ENCODE results near the gene ANK3. TPM values are rescaled to one million over a fixed set of nuclear protein-coding genes. Genes with fewer than 3 reads are reported as not detected.

The ANK3 gene
- total RNA-seq, 2 experiments from 2014 or later, result 60.5 to 61.9 TPM

DNA sequence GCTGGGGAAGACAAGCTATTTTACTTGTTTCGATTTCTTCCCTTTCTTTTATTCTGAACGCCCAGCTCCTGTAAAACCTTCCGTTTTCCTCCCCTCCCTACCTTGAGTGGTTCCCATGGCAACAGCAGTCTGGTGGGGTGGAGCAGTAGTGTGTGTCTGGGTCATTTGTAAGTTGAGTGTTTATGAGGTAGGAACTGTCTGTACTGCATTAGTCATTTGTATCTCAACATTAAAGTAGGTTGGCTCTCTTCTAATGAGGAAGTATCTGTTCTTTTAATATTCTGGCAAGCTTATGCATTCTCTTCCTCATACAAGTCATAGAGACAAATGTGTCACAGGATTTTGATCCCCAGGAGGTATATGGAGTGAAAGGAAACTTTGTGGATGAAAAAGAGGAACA is 398.0 kb downstream of the ANK3 start:
- no peak overlapping the region for H3K27ac Mint-ChIP-seq
- no peak overlapping the region for H3K27ac ChIP-seq (ENCODE audit: low read depth in 1 of 2, low read length in 2 of 2)
- intact Hi-C loops (cut with DNase I, micrococcal nuclease), result no loop called here
- H3K9me3 Mint-ChIP-seq, result no peaks in the 10 kb centered on the region
- no peaks in the 10 kb centered on the region for H3K9me3 ChIP-seq (ENCODE audit: control insufficient read depth in 1 of 2, insufficient read depth in 1 of 2, low read length in 2 of 2)
- ATAC-seq (ENCODE audit: poor library complexity) (no peak), DNase-seq (peak in 3 of 14 experiments; percentile 30 to 60 (median 39))
- ChIA-PET CTCF (interaction anchor here (1.5 kb wide), 1 partner anchor 23 kb away, joined by 4 read pairs; no protein-coding TSS in a partner anchor), POLR2A (no interaction called here)
- peaks cover 6% of the 10 kb centered on the region for H3K4me1 Mint-ChIP-seq (ENCODE audit: low read depth)
- no peaks in the 10 kb centered on the region for H3K4me1 ChIP-seq (ENCODE audit: insufficient read depth, low read length)
- H3K36me3 ChIP-seq (ENCODE audit: insufficient read depth, low read length), result no peaks in the 10 kb centered on the region
- no peak overlapping the region for H3K4me3 ChIP-seq (ENCODE audit: low read length)
- peak overlapping the region; percentile 31 for H3K4me3 Mint-ChIP-seq
- TF ChIP-seq, protein P1, sequence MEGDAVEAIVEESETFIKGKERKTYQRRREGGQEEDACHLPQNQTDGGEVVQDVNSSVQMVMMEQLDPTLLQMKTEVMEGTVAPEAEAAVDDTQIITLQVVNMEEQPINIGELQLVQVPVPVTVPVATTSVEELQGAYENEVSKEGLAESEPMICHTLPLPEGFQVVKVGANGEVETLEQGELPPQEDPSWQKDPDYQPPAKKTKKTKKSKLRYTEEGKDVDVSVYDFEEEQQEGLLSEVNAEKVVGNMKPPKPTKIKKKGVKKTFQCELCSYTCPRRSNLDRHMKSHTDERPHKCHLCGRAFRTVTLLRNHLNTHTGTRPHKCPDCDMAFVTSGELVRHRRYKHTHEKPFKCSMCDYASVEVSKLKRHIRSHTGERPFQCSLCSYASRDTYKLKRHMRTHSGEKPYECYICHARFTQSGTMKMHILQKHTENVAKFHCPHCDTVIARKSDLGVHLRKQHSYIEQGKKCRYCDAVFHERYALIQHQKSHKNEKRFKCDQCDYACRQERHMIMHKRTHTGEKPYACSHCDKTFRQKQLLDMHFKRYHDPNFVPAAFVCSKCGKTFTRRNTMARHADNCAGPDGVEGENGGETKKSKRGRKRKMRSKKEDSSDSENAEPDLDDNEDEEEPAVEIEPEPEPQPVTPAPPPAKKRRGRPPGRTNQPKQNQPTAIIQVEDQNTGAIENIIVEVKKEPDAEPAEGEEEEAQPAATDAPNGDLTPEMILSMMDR (IDR thresholded peaks at IDR 0.05), result no peak
- H3K36me3 Mint-ChIP-seq (ENCODE audit: low read depth), result no peaks in the 10 kb centered on the region
- peaks cover 38% of the 10 kb centered on the region for H3K27me3 Mint-ChIP-seq
- peaks cover 0 to 2% of the 10 kb centered on the region in 2 experiments for H3K27me3 ChIP-seq (ENCODE audit: control insufficient read depth in 1 of 2, insufficient read depth in 2 of 2, low read length in 2 of 2)

DNA sequence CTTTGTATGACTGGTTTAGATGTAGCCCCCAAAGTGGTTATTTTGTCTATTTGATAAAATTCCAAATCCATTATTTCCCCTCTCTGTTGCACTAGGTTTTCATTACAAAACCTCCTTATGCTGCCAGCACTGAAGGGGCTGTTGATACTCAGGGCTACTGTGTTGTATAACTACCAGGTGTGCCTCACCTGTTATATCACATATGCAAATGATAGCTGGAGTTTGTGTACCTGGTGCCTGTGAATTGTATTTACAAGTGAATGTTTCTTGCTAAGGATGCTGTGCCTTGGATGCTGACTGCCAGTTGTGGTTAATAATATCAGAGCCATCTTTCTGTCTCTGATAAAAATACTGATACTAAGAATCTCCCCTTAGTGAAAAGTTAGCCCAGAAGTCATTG is 398.6 kb downstream of the ANK3 start:
- peaks cover 38% of the 10 kb centered on the region for H3K27me3 Mint-ChIP-seq
- ChIA-PET CTCF (no interaction called here), POLR2A (no interaction called here)
- Histone ChIP-seq H3K9me3 (ENCODE audit: control insufficient read depth in 1 of 2, insufficient read depth in 1 of 2, low read length in 2 of 2) (no peaks in the 10 kb centered on the region), H3K27me3 (ENCODE audit: control insufficient read depth in 1 of 2, insufficient read depth in 2 of 2, low read length in 2 of 2) (peaks cover 0 to 2% of the 10 kb centered on the region in 2 experiments), H3K36me3 (ENCODE audit: insufficient read depth, low read length) (no peaks in the 10 kb centered on the region), H3K4me1 (ENCODE audit: insufficient read depth, low read length) (no peaks in the 10 kb centered on the region), H3K27ac (ENCODE audit: low read depth in 1 of 2, low read length in 2 of 2) (no peak overlapping the region), H3K4me3 (ENCODE audit: low read length) (no peak overlapping the region)
- H3K4me3 Mint-ChIP-seq, result no peak overlapping the region
- ATAC-seq (ENCODE audit: poor library complexity) (no peak), DNase-seq (no peak)
- H3K27ac Mint-ChIP-seq, result no peak overlapping the region
- TF ChIP-seq, protein P1 (IDR thresholded peaks at IDR 0.05), result no peak
- no peaks in the 10 kb centered on the region for H3K36me3 Mint-ChIP-seq (ENCODE audit: low read depth)
- H3K4me1 Mint-ChIP-seq (ENCODE audit: low read depth), result peaks cover 6% of the 10 kb centered on the region
- intact Hi-C loops (cut with DNase I, micrococcal nuclease), result no loop called here
- no peaks in the 10 kb centered on the region for H3K9me3 Mint-ChIP-seq

DNA sequence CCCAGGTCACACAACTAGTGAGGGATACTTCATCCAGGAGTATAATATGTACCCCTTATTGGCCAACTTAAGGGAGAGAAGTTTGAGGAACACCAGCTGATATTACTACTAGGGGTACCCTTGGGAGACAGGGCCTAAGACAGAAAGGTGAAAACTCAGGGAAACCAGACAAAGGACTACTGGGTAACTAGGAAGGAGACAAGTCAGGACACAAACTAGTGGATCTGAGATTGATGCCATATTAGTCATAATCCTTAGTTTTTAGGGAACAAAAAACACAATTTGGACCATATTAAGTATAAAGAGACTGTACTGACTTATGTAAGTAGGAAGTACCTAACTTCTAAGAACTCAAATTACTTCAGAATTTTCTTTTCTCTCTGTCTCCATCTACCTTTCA is 404.0 kb downstream of the ANK3 start:
- no peak for ATAC-seq (ENCODE audit: poor library complexity)
- peaks cover 0 to 2% of the 10 kb centered on the region in 2 experiments for H3K27me3 ChIP-seq (ENCODE audit: control insufficient read depth in 1 of 2, insufficient read depth in 2 of 2, low read length in 2 of 2)
- no peak overlapping the region for H3K4me3 Mint-ChIP-seq
- POLR2A ChIA-PET, result no interaction called here
- intact Hi-C loops (cut with DNase I, micrococcal nuclease), result no loop called here
- H3K27ac ChIP-seq (ENCODE audit: low read depth in 1 of 2, low read length in 2 of 2), result no peak overlapping the region
- H3K27me3 Mint-ChIP-seq, result peaks cover 32% of the 10 kb centered on the region
- H3K36me3 Mint-ChIP-seq (ENCODE audit: low read depth), result no peaks in the 10 kb centered on the region
- no peaks in the 10 kb centered on the region for H3K36me3 ChIP-seq (ENCODE audit: insufficient read depth, low read length)
- H3K9me3 Mint-ChIP-seq, result no peaks in the 10 kb centered on the region
- no peak overlapping the region for H3K4me3 ChIP-seq (ENCODE audit: low read length)
- CTCF ChIA-PET, result no interaction called here
- DNase-seq, result no peak
- TF ChIP-seq, protein P1 (IDR thresholded peaks at IDR 0.05), result no peak
- no peak overlapping the region for H3K27ac Mint-ChIP-seq
- no peaks in the 10 kb centered on the region for H3K4me1 ChIP-seq (ENCODE audit: insufficient read depth, low read length)
- H3K4me1 Mint-ChIP-seq (ENCODE audit: low read depth), result no peaks in the 10 kb centered on the region
- H3K9me3 ChIP-seq (ENCODE audit: control insufficient read depth in 1 of 2, insufficient read depth in 1 of 2, low read length in 2 of 2), result no peaks in the 10 kb centered on the region
